GM21529 (cell line): ENCODE measurements around the gene DPEP2.
"Not testable (repeated sequence)": the region's sequence is repeated elsewhere in the genome, so short reads cannot be mapped to it uniquely, and the experiment has no call there.

Experiments used
- ATAC-seq: cut with Tn5 transposase; IDR thresholded peaks from one replicate; pipeline ENCODE4 v1.9.1; 2021; ENCODE audit not compliant: unreplicated experiment

DPEP2 gene

DNA sequence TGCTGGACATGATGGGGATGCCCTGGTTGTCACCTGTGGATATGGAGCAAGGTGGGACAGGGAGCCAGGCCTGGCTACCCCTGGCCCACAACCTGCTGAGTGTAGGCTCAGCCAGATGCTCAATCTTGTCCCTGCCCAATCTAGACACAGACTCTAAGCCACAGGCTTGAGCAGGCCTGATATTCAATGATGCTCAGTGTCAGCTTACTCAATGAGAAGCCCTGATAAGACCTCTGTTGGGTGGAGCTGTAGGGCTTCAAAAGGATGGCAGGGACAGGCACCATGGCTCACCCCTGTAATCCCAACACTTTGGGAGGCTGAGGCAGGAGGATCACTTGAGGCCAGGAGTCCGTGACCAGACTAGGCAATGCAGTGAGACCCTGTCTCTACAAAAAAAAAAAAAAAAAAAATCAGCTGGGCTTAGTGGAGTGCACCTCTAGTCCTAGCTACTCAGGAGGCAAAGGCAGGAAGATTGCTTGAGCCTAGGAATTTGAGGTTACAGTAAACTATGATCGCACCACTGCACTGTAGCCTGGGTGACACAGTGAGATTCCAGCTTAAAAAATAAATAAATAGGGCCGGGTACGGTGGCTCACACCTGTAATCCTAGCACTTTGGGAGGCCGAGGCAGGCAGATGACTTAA lies 58.7 kb downstream of the DPEP2 start:
- no peak for ATAC-seq

DNA sequence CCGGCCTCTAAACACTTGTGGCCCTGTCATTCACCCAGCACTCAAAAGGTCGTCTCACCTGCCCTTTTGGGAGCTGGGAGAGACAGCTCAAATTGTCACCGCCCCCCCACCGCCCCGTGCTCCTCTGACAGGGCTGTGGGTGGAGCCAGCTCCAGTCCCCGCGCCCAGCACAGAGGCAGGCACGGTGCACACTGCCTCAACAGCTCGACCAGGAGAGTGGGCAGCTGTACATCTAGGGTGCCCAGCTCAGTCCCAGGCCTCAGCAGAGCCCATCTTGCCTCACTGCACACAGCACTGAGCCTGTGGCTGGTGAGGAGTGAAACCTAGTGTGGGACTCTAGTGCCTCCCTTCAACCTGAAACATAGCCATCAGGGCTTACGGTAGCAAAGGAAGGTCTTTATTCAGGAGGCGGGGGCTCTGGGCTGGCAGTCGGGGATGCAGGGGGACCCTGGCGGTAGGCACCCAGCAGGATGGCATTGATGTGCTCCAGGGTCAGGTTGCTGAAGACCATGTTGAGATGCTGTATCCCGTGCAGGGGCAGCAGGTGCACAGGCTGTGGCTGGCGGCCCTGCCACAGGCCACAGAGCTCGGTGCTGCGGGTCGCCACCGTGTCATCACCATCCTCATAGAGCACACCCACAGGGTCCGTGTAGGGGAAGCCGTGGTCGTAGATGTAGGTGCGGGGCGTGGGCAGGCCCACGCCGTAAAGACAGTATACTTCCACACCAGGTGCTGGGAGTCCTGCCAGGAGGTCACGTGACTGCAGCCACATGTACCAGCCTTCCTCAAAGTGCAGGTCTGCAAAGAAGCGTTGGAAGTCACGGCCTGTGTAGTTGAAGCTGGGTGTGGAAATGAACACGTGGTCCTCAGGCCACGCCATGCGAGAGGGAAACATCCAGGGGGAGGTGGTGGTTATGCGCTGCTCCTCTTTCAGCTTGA lies 59.5 kb downstream of the DPEP2 start:
- no peak for ATAC-seq

DNA sequence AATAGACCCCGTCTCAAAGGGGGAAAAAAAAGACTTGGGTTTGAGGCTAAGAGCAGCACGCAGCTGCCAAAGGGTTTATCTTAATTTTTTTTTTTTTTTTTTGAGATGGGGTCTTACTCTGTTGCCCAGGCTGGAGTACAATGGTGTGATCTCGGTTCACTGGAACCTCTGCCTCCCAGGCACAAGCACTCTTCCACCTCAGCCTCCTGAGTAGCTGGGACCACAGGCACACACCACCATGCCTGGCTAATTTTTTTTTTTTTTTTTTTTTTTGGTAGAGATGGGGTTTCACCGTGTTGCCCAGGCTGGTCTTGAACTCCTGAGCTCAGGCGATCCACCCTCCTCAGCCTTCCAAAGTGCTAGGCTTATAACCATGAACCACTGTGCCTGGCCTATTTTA lies 61.6 kb downstream of the DPEP2 start:
- not testable (repeated sequence) for ATAC-seq
